GM12875 (cell line): ENCODE measurements around the gene NAA25.
"Not testable (repeated sequence)": the region's sequence is repeated elsewhere in the genome, so short reads cannot be mapped to it uniquely, and the experiment has no call there.

ENCODE experiments used
- H3K4me3 ChIP-seq: one replicate; pipeline ENCODE4 v1.5.1; 2011; ENCODE audit warnings: low read depth, low read length, control low read depth
- CTCF ChIP-seq: IDR thresholded peaks from 2 replicates; pipeline ENCODE4 v1.5.1; 2011; ENCODE audit warnings: low read depth, mild to moderate bottlenecking, control low read depth, inconsistent platforms, low read length, moderate library complexity, borderline replicate concordance; ENCODE audit not compliant: insufficient read depth

Gene NAA25

GRCh38 chr12:112046003-112046402 lies 62.6 kb downstream of the NAA25 start:
- TF ChIP-seq CTCF: no peak
- H3K4me3 ChIP-seq: no peak overlapping the region

- not testable (repeated sequence) for H3K4me3 ChIP-seq
These were observed 72.0 kb downstream of the NAA25 start for GRCh38 chr12:112036614-112037013.

- H3K4me3 ChIP-seq: no peak overlapping the region
- no peak for TF ChIP-seq CTCF
These were observed 73.3 kb downstream of the NAA25 start for GRCh38 chr12:112035219-112035785.

GRCh38 chr12:112032292-112032691 lies 76.3 kb downstream of the NAA25 start:
- H3K4me3 ChIP-seq: no peak overlapping the region
- TF ChIP-seq CTCF: no peak

- TF ChIP-seq CTCF: no peak
- no peak overlapping the region for H3K4me3 ChIP-seq
These were observed 77.1 kb downstream of the NAA25 start for GRCh38 chr12:112031472-112031871.

- TF ChIP-seq CTCF: no peak
- no peak overlapping the region for H3K4me3 ChIP-seq
These were observed 79.3 kb downstream of the NAA25 start for GRCh38 chr12:112029301-112029700.

GRCh38 chr12:112025808-112026375 lies 82.7 kb downstream of the NAA25 start:
- H3K4me3 ChIP-seq: no peak overlapping the region
- no peak for TF ChIP-seq CTCF
